GM12891 (cell line): ENCODE data around the gene TGFBR3.

Source experiments
- PAX5 ChIP-seq: IDR thresholded peaks from 2 replicates; pipeline ENCODE4 v1.6.1; 2011; ENCODE audit warnings: low read length, moderate library complexity, mild to moderate bottlenecking; ENCODE audit not compliant: insufficient read depth, severe bottlenecking
- POLR2A ChIP-seq: IDR thresholded peaks from 2 replicates; pipeline ENCODE4 v1.6.1; 2011; ENCODE audit warnings: low read depth, low read length, control low read depth
- POLR2AphosphoS5 ChIP-seq: IDR thresholded peaks from 2 replicates; pipeline ENCODE4 v1.6.1; 2011; ENCODE audit warnings: low read depth, low read length, control low read depth
- POU2F2 ChIP-seq: IDR thresholded peaks from 2 replicates; pipeline ENCODE4 v1.6.1; 2011; ENCODE audit warnings: low read depth, mild to moderate bottlenecking, control low read depth, low read length, moderate library complexity
- SPI1 ChIP-seq: IDR thresholded peaks from 2 replicates; pipeline ENCODE4 v1.6.1; 2011; ENCODE audit warnings: low read depth, low read length, control low read depth
- TAF1 ChIP-seq: IDR thresholded peaks from 2 replicates; pipeline ENCODE4 v1.6.1; 2011; ENCODE audit warnings: low read depth, low read length, control low read depth

DNA sequence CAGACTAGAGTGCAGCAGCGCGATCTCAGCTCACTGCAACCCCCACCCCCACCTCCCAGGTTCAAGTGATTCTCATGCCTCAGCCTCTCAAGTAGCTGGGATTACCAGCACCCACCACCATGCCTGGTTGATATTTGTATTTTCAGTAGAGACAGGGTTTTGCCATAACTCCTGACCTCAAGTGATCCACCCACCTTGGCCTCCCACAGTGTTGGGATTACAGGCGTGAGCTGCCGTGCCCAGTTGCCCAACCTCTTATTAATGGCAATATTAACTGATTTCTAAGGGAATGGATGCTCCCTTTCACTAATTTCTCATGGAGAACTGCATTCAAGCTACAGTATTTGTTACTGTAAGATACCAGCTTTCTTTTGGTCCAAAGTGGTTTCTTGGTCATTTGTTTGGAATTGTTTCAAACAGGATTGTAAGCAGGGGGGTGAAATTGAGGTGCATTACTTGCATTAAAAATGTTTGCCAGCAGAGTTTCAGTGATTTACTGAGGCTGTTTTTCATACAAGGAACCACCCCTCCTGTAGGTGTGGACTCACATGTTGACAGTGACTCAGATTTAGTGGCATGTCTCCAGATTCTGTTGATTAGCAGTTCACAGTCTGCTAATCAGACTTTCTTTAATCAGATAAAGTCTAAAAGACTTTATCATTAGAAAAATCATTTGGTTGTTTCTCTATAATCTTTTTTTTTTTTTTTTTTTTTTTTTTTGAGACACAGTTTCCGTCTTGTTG lies 3.9 kb upstream of the TGFBR3 start:
- TF ChIP-seq POLR2A: no peak
- no peak for TF ChIP-seq POU2F2
- no peak for TF ChIP-seq POLR2AphosphoS5
- no peak for TF ChIP-seq PAX5
- TF ChIP-seq TAF1: no peak
- TF ChIP-seq SPI1: no peak
